ENCODE measurements around the gene MAPK8. TPM values are rescaled to one million over a fixed set of nuclear protein-coding genes. Genes with fewer than 3 reads are reported as not detected.

Gene MAPK8
- total RNA-seq, 1 experiment from 2014 or later = 52.9 TPM

DNA sequence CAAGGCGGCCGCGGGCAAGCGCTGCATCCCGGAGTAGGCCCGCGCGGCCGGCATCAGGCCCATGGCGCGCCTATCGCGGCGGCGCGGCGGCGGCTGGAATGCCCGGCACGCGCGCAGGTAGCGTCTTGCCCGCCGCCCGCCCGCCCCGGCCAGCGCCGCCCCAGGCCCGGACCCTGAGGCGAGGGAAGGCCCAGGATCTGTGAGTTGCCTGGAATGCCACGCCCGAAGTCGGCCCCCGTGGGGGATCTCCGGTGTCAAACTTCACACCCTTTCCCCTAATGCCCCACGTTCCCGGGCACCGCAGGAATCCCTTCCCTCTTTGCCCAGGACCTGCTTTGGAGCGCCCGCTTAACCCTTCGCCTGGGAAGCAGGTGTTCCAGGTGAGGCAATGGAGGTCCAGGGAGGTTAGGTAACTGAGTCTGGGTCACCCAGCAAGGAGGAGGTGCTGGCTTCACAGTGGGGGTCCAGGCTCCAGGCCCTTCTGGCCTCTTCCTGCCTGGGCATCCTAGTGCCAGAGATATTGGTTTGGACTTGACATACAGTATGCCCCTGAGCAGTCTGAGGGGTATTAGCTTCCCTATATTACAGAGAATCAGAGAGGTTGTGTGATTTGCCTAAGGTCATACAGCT is 160.2 kb downstream of the MAPK8 start:
- POLR2A ChIA-PET = no interaction called here
- CTCF ChIA-PET = no interaction called here
- Mint-ChIP-seq H3K4me1 (peaks cover 41% of the 10 kb centered on the region), H3K36me3 (0 out of 2 replicates have a peak, but pooled peaks cover 3% of the 10 kb centered on the region), H3K4me3 (no peak overlapping the region; the same call in 1 of the 2 replicates), H3K9me3 (no peaks in the 10 kb centered on the region), H3K27ac (no peak overlapping the region), H3K27me3 (ENCODE audit: low read depth) (peaks cover 15% of the 10 kb centered on the region)
- TF ChIP-seq, protein P1, sequence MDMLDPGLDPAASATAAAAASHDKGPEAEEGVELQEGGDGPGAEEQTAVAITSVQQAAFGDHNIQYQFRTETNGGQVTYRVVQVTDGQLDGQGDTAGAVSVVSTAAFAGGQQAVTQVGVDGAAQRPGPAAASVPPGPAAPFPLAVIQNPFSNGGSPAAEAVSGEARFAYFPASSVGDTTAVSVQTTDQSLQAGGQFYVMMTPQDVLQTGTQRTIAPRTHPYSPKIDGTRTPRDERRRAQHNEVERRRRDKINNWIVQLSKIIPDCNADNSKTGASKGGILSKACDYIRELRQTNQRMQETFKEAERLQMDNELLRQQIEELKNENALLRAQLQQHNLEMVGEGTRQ (CRISPR knock-in tag; IDR thresholded peaks at IDR 0.05) = no peak
- TF ChIP-seq FOXP1 (CRISPR knock-in tag; IDR thresholded peaks at IDR 0.05; ENCODE audit: borderline replicate concordance) (no peak), ZNF671 (CRISPR knock-in tag; IDR thresholded peaks at IDR 0.05) (no peak)
- TF ChIP-seq, protein P2, sequence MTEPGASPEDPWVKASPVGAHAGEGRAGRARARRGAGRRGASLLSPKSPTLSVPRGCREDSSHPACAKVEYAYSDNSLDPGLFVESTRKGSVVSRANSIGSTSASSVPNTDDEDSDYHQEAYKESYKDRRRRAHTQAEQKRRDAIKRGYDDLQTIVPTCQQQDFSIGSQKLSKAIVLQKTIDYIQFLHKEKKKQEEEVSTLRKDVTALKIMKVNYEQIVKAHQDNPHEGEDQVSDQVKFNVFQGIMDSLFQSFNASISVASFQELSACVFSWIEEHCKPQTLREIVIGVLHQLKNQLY (CRISPR knock-in tag; IDR thresholded peaks at IDR 0.05) = no peak
- TF ChIP-seq, protein P3, sequence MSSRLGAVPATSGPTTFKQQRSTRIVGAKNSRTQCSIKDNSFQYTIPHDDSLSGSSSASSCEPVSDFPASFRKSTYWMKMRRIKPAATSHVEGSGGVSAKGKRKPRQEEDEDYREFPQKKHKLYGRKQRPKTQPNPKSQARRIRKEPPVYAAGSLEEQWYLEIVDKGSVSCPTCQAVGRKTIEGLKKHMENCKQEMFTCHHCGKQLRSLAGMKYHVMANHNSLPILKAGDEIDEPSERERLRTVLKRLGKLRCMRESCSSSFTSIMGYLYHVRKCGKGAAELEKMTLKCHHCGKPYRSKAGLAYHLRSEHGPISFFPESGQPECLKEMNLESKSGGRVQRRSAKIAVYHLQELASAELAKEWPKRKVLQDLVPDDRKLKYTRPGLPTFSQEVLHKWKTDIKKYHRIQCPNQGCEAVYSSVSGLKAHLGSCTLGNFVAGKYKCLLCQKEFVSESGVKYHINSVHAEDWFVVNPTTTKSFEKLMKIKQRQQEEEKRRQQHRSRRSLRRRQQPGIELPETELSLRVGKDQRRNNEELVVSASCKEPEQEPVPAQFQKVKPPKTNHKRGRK (CRISPR knock-in tag; IDR thresholded peaks at IDR 0.05; ENCODE audit: borderline replicate concordance) = no peak
- peak; percentile 40 for ATAC-seq
- DNase-seq (ENCODE audit: low spot score) = no peak

DNA sequence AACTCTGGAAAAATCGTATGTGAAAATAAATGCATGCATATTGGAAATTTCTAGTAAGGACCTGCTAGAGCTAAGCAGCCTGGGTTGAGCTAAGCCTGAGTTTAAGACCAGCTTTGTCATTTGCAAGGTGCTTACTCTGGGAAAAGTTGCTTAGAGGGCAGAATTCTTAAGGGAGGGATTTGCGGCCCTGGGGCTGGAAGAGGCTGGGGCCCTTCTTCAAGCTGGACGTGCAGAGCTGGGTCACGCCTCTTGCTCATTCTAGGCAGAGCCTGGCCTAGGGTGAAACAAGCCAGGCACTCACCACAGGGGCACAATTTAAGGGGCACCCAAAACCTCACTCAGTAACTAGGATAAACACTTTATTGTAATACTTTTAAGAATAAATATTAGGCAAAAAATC is 161.2 kb downstream of the MAPK8 start:
- H3K36me3 Mint-ChIP-seq = 0 out of 2 replicates have a peak, but pooled peaks cover 5% of the 10 kb centered on the region
- H3K27ac Mint-ChIP-seq = no peak overlapping the region
- ChIA-PET POLR2A (no interaction called here), CTCF (interaction anchor here (2.4 to 3.6 kb wide), 2 partner anchors 23 to 189 kb away, joined by 11 to 21 read pairs; no protein-coding TSS in a partner anchor)
- no peak overlapping the region for H3K4me3 Mint-ChIP-seq
- H3K27me3 Mint-ChIP-seq (ENCODE audit: low read depth) = peaks cover 15% of the 10 kb centered on the region
- TF ChIP-seq ZNF138 (CRISPR knock-in tag; conservative IDR thresholded peaks at IDR 0.05) (no peak), EMX1 (CRISPR knock-in tag; IDR thresholded peaks at IDR 0.05) (no peak), FOXK1 (CRISPR knock-in tag; IDR thresholded peaks at IDR 0.05) (no peak), SP1 (CRISPR knock-in tag; conservative IDR thresholded peaks at IDR 0.05) (no peak), NFE2L1 (CRISPR knock-in tag; IDR thresholded peaks at IDR 0.05) (no peak), IRF2 (CRISPR knock-in tag; IDR thresholded peaks at IDR 0.05; ENCODE audit: borderline replicate concordance, low read depth) (no peak), ZNF263 (CRISPR knock-in tag; IDR thresholded peaks at IDR 0.05; ENCODE audit: low read depth) (no peak), RORB (CRISPR knock-in tag; IDR thresholded peaks at IDR 0.05) (no peak), ATF1 (CRISPR knock-in tag; IDR thresholded peaks at IDR 0.05) (no peak), NFATC4 (CRISPR knock-in tag; IDR thresholded peaks at IDR 0.05) (no peak), CREB1 (CRISPR knock-in tag; IDR thresholded peaks at IDR 0.05) (no peak), GABPB1 (CRISPR knock-in tag; IDR thresholded peaks at IDR 0.05) (no peak), PRRX2 (CRISPR knock-in tag; IDR thresholded peaks at IDR 0.05) (no peak), HMGA2 (CRISPR knock-in tag; IDR thresholded peaks at IDR 0.05) (no peak), ETV6 (CRISPR knock-in tag; IDR thresholded peaks at IDR 0.05) (no peak)
- TF ChIP-seq, protein P1 (CRISPR knock-in tag; IDR thresholded peaks at IDR 0.05) = no peak
- TF ChIP-seq, protein P4, sequence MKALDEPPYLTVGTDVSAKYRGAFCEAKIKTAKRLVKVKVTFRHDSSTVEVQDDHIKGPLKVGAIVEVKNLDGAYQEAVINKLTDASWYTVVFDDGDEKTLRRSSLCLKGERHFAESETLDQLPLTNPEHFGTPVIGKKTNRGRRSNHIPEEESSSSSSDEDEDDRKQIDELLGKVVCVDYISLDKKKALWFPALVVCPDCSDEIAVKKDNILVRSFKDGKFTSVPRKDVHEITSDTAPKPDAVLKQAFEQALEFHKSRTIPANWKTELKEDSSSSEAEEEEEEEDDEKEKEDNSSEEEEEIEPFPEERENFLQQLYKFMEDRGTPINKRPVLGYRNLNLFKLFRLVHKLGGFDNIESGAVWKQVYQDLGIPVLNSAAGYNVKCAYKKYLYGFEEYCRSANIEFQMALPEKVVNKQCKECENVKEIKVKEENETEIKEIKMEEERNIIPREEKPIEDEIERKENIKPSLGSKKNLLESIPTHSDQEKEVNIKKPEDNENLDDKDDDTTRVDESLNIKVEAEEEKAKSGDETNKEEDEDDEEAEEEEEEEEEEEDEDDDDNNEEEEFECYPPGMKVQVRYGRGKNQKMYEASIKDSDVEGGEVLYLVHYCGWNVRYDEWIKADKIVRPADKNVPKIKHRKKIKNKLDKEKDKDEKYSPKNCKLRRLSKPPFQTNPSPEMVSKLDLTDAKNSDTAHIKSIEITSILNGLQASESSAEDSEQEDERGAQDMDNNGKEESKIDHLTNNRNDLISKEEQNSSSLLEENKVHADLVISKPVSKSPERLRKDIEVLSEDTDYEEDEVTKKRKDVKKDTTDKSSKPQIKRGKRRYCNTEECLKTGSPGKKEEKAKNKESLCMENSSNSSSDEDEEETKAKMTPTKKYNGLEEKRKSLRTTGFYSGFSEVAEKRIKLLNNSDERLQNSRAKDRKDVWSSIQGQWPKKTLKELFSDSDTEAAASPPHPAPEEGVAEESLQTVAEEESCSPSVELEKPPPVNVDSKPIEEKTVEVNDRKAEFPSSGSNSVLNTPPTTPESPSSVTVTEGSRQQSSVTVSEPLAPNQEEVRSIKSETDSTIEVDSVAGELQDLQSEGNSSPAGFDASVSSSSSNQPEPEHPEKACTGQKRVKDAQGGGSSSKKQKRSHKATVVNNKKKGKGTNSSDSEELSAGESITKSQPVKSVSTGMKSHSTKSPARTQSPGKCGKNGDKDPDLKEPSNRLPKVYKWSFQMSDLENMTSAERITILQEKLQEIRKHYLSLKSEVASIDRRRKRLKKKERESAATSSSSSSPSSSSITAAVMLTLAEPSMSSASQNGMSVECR (CRISPR knock-in tag; IDR thresholded peaks at IDR 0.05; ENCODE audit: borderline replicate concordance) = no peak
- TF ChIP-seq, protein P5, sequence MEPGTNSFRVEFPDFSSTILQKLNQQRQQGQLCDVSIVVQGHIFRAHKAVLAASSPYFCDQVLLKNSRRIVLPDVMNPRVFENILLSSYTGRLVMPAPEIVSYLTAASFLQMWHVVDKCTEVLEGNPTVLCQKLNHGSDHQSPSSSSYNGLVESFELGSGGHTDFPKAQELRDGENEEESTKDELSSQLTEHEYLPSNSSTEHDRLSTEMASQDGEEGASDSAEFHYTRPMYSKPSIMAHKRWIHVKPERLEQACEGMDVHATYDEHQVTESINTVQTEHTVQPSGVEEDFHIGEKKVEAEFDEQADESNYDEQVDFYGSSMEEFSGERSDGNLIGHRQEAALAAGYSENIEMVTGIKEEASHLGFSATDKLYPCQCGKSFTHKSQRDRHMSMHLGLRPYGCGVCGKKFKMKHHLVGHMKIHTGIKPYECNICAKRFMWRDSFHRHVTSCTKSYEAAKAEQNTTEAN (CRISPR knock-in tag; IDR thresholded peaks at IDR 0.05) = no peak
- TF ChIP-seq, protein P6, sequence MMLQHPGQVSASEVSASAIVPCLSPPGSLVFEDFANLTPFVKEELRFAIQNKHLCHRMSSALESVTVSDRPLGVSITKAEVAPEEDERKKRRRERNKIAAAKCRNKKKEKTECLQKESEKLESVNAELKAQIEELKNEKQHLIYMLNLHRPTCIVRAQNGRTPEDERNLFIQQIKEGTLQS (CRISPR knock-in tag; conservative IDR thresholded peaks at IDR 0.05) = no peak
- no peak for DNase-seq (ENCODE audit: low spot score)
- peaks cover 2% of the 10 kb centered on the region for H3K9me3 Mint-ChIP-seq
- no peak for ATAC-seq
- H3K4me1 Mint-ChIP-seq = peaks cover 41% of the 10 kb centered on the region
